NCI-H2196 treated with DMSO at 0.1 percent for 48 hours (cell line): ENCODE results near the gene PDK2.

Experiments used
- DNase-seq: peaks from one replicate; lab custom pipeline; 2025; ENCODE audit not compliant: unreplicated experiment; lab: John Stamatoyannopoulos, UW

The PDK2 gene

GRCh38 chr17:50148226-50149090 lies 53.3 kb downstream of the PDK2 start:
- DNase-seq: no peak

DNA sequence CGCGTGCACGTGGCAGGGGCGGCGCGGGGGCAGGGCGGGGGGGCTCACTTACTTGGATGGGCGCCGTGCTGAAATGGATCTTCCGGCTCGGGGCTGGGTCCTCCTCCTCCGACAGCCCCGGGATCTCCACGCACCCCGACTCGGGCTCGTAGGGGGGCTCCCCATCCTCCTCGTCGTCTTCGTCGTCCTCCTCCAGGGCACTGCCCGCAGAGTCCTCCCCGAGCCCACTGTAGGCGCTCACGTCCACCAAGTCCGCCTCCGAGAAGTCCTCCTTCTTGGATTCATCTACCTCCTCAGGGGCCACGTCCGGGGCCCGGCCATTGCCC lies 53.9 kb downstream of the PDK2 start:
- no peak for DNase-seq

GRCh38 chr17:50149417-50150353 lies 54.5 kb downstream of the PDK2 start:
- peak; percentile 4 for DNase-seq

DNA sequence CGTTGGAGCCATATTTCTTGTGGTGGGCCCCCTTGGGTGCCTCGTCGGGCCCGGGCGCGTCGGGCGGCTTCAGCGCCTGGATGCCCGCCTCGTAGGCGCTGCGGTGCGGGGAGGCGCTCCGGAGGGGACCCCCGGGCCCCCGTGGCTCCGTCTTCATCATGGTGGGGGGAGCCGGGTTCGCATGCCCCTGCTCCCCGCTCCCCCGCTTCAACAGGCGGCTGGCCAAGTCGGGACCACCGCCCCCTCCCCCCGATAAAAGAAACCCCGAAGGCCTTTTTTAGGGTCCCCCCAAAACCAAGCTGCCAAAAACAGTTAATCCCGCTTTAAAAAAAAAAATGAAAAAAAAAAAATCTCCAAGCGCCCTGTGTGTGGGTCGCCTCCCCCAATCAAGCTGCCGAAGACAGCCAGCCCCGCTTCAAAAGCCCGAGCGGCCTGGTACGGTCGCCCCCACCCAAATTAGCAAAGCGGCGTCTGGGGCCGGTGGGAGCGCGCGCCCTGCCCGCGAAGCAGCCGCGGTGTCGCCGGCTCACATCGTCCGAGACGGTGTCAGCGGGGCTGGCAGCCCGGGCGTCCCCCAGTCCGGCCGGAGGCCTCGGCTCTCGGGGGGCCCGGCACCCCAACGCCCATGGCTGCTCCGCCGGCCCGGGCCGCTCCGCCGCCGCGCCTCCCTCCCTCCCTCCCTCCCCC lies 55.3 kb downstream of the PDK2 start, which contains the start of gene PPP1R9B:
TSS of gene PPP1R9B (minus strand) at position 324 of the 687 bp plus-strand sequence. CDS start at position 160, 164 bp downstream.
- DNase-seq: no peak

GRCh38 chr17:50151041-50151936 lies 56.1 kb downstream of the PDK2 start:
- peak; percentile 83 for DNase-seq

DNA sequence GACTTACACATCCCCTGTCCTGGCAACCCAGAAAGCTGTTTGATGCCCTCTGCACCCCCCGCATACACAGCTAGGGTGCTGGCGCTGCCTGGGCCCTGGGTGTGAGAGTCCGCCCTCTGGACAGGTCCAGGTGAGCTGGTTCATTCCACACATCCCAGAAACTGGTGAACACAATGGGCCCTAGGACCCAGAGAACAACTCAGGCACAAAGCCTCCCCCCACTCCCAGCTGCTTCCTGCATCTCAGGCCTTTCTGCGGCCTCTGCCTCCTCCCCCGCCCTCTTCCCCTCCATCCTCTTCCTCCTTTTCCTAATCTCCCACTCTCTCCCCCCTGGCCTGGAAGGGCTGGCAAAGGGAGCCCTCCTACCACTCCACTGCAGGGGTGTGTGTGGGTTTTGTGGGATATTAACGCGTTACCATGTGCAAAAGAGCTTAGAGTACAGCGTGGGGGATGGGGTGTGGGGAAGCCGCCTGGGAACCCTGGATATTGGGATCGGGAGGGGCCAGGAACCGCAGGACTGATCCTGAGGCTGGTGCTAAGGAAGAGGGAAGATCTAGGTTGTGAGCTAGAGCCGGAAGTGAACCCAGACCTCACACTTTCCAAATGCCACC lies 56.9 kb downstream of the PDK2 start:
- DNase-seq: peak; percentile 94

GRCh38 chr17:50152736-50153135 lies 57.6 kb downstream of the PDK2 start:
- DNase-seq: no peak

DNA sequence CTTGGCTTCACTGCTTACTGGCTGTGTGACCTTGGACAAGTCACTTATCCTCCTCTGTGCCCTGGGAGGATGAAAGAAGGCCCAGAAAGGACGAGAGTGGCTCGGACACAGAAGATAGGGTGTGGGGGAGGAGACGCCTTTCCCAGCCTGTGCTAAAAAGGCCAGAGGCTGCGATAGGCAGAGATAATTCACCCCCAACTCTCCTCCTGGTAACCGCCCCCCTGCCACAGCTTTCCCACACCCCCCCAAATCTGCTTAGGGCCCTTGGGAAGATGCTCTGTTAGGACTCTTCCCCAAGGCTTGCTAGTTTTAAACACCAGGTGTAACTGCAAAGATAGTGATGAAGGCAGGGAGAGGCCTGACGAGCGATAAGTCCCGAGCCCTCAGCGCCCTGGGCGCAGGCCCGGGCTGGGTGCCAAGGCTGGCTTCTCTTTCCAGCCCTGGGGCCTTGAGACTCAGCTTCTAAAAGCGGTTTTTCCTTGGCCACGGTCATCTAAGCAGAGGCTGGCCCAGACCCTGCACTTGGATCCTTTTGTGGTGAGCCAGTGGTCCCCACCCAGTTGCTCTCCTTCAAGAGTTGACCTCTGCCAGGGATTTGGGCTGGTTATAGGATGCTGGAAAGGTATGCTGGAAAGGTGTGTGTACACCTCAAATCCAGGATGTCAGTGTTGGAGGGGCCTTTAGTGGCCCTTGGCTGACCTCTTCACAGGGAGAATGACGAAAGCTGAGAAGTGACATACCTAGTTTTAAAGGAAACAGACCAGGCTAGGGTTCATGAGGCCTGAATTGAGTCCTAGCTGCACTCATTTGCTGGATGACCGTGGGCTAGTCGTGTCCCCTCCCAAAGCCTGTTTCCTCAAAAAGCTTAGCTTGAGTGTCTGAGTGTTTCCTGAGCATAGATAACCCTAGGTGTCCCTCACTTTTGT lies 58.8 kb downstream of the PDK2 start:
- DNase-seq: peak; percentile 8

- no peak for DNase-seq
Observed at GRCh38 chr17:50154604-50155003, 59.5 kb downstream of the PDK2 start.

GRCh38 chr17:50155115-50155819 lies 60.1 kb downstream of the PDK2 start:
- no peak for DNase-seq

- no peak for DNase-seq
Observed at GRCh38 chr17:50157891-50158290, 62.7 kb downstream of the PDK2 start.

GRCh38 chr17:50161023-50161910 lies 66.1 kb downstream of the PDK2 start:
- peak; percentile 91 for DNase-seq
